Caco-2 (cell line): ENCODE results near the gene F3. TPM values are rescaled to one million over a fixed set of nuclear protein-coding genes. Genes with fewer than 3 reads are reported as not detected.

ENCODE experiments used
- BruUV-seq: library from RNA; stranded (reverse); fragments of 400-500 nt; replicated peaks from 2 replicates; lab custom pipeline; 2021; lab: Mats Ljungman, UMichigan
- CTCF ChIA-PET: fragments of 300-600 bp; sonication (Branson Sonifier 250); formaldehyde crosslinking; loops from one replicate; lab custom pipeline; 2022; ENCODE audit warnings: antibody characterized with exemption; lab: Charles Lee
- POLR2A ChIA-PET: fragments of 300-600 bp; sonication (Branson Sonifier 250); formaldehyde crosslinking; loops from one replicate; lab custom pipeline; 2022; ENCODE audit warnings: antibody characterized with exemption; lab: Charles Lee
- DNase-seq, 2 experiments: peaks; one replicate each; pipeline versions ENCODE4 v3.0.0 to v3.0.0-alpha.2; 2020 to 2022
- H3K27me3 ChIP-seq: replicated peaks from 2 replicates; pipeline ENCODE4 v1.6.0; 2011; ENCODE audit warnings: low read length; ENCODE audit not compliant: control insufficient read depth, insufficient read depth
- H3K36me3 ChIP-seq: 2 replicates; pipeline ENCODE4 v1.5.1; 2011; ENCODE audit warnings: low read length; ENCODE audit not compliant: control insufficient read depth, insufficient read depth
- H3K4me1 ChIP-seq: fragments of 250-450 bp; sonication (Bioruptor Pico); 2 replicates; pipeline ENCODE4 v1.5.1; 2020; ENCODE audit warnings: mild to moderate bottlenecking
- H3K4me3 ChIP-seq: 2 replicates; pipeline ENCODE4 v1.5.1; 2011; ENCODE audit warnings: low read depth, mild to moderate bottlenecking, control low read depth, low read length
- H3K9me3 ChIP-seq: fragments of 250-450 bp; sonication (Bioruptor Pico); 2 replicates; pipeline ENCODE4 v1.5.1; 2020; ENCODE audit warnings: mild to moderate bottlenecking, moderate library complexity
- H3K27ac Mint-ChIP-seq: one replicate; pipeline ENCODE4 v1.8.0; 2022; ENCODE audit warnings: mixed read lengths; ENCODE audit not compliant: unreplicated experiment
- H3K27me3 Mint-ChIP-seq: one replicate; pipeline ENCODE4 v1.8.0; 2022; ENCODE audit warnings: mixed read lengths; ENCODE audit not compliant: insufficient read depth, unreplicated experiment
- H3K36me3 Mint-ChIP-seq: one replicate; pipeline ENCODE4 v1.8.0; 2022; ENCODE audit warnings: mild to moderate bottlenecking, mixed read lengths; ENCODE audit not compliant: insufficient read depth, unreplicated experiment
- H3K4me1 Mint-ChIP-seq: one replicate; pipeline ENCODE4 v1.8.0; 2022; ENCODE audit warnings: low read depth, mixed read lengths; ENCODE audit not compliant: unreplicated experiment
- H3K4me3 Mint-ChIP-seq: one replicate; pipeline ENCODE4 v1.8.0; 2022; ENCODE audit warnings: mild to moderate bottlenecking, moderate library complexity, mixed read lengths; ENCODE audit not compliant: unreplicated experiment
- H3K9me3 Mint-ChIP-seq: one replicate; pipeline ENCODE4 v1.8.0; 2022; ENCODE audit warnings: mixed read lengths; ENCODE audit not compliant: unreplicated experiment
- CTCF ChIP-seq, 2 experiments: fragments of 200-600 bp in 1 of 2; IDR thresholded peaks; 1 replicate in 1 of 2; 2 replicates in 1 of 2; pipeline versions ENCODE4 v1.5.1 to v1.8.0; 2011 to 2022; ENCODE audit warnings: antibody characterized with exemption in 1 of 2, control low read depth in 1 of 2, inconsistent platforms in 1 of 2, low read depth in 1 of 2, low read length in 1 of 2, mild to moderate bottlenecking in 1 of 2, moderate library complexity in 1 of 2; ENCODE audit not compliant: insufficient read depth in 1 of 2, severe bottlenecking in 1 of 2, unreplicated experiment in 1 of 2
- intact Hi-C: fragments of 100-400 bp; cut with micrococcal nuclease; formaldehyde crosslinking; loops from one replicate; pipeline ENCODE4 v1.10.0; 2022; ENCODE audit not compliant: unreplicated experiment
- total RNA-seq: library from RNA; stranded (reverse); gene quantifications from 2 replicates; pipeline ENCODE4 v1.2.3, GENCODE V29; 2022

Gene F3
- total RNA-seq, 1 experiment from 2014 or later: 28.5 TPM

GRCh38 chr1:94544706-94545490, 3.3 kb upstream of the F3 start:
- BruUV-seq: no TSS peak
- TF ChIP-seq CTCF (IDR thresholded peaks at IDR 0.05; ENCODE audit: insufficient read depth in 1 of 2, low read depth in 1 of 2, low read length in 1 of 2, severe bottlenecking in 1 of 2, unreplicated experiment in 1 of 2): no peak
- Mint-ChIP-seq H3K4me1 (peaks cover 12% of the 10 kb centered on the region), H3K27ac (no peak overlapping the region), H3K27me3 (no peaks in the 10 kb centered on the region), H3K4me3 (no peak overlapping the region), H3K36me3 (no peaks in the 10 kb centered on the region), H3K9me3 (no peaks in the 10 kb centered on the region)
- no peak for DNase-seq
- no peaks in the 10 kb centered on the region for H3K27me3 ChIP-seq
- H3K9me3 ChIP-seq: no peaks in the 10 kb centered on the region
- peaks cover 13% of the 10 kb centered on the region; the same call in 1 of the 2 replicates for H3K4me1 ChIP-seq
- CTCF ChIA-PET: no interaction called here
- H3K36me3 ChIP-seq: no peaks in the 10 kb centered on the region
- POLR2A ChIA-PET: no interaction called here
- intact Hi-C loops: no loop called here
- H3K4me3 ChIP-seq: no peak overlapping the region

GRCh38 chr1:94543893-94544635, 2.5 kb upstream of the F3 start:
- H3K27ac Mint-ChIP-seq: no peak overlapping the region

More at GRCh38 chr1:94543893-94544635, 2.5 kb upstream of the F3 start:
- intact Hi-C loops: no loop called here
- no peak for TF ChIP-seq CTCF (IDR thresholded peaks at IDR 0.05; ENCODE audit: insufficient read depth in 1 of 2, low read depth in 1 of 2, low read length in 1 of 2, severe bottlenecking in 1 of 2, unreplicated experiment in 1 of 2)
- Mint-ChIP-seq H3K9me3 (no peaks in the 10 kb centered on the region), H3K36me3 (peaks cover 8% of the 10 kb centered on the region), H3K4me3 (no peak overlapping the region), H3K4me1 (peaks cover 11% of the 10 kb centered on the region), H3K27me3 (no peaks in the 10 kb centered on the region)
- Histone ChIP-seq H3K9me3 (no peaks in the 10 kb centered on the region), H3K27me3 (no peaks in the 10 kb centered on the region), H3K4me3 (no peak overlapping the region), H3K4me1 (peaks cover 13% of the 10 kb centered on the region; the same call in 1 of the 2 replicates), H3K36me3 (no peaks in the 10 kb centered on the region)
- no TSS peak for BruUV-seq
- ChIA-PET CTCF (no interaction called here), POLR2A (no interaction called here)
- no peak for DNase-seq
